Measurements from ENCODE around the gene MMP24.
"Not testable (repeated sequence)": the region's sequence is repeated elsewhere in the genome, so short reads cannot be mapped to it uniquely, and the experiment has no call there.

DNA sequence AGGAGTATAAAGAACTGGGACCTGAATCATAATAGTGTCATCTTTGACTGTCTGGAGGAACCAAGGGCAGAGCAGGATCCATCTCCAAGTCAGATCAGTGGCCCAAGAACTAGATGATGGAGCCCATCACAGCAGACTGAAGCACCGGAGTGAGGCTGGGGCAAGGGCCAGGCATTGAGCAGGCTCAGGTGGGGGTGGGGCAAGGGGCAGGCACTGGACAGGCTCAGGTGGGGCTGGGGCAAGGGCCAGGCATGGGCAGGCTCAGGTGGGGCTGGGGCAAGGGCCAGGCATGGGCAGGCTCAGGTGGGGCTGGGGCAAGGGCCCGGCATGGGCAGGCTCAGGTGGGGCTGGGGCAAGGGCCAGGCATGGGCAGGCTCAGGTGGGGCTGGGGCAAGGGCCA lies 26.1 kb downstream of the MMP24 start:
- TF ChIP-seq, protein P1, sequence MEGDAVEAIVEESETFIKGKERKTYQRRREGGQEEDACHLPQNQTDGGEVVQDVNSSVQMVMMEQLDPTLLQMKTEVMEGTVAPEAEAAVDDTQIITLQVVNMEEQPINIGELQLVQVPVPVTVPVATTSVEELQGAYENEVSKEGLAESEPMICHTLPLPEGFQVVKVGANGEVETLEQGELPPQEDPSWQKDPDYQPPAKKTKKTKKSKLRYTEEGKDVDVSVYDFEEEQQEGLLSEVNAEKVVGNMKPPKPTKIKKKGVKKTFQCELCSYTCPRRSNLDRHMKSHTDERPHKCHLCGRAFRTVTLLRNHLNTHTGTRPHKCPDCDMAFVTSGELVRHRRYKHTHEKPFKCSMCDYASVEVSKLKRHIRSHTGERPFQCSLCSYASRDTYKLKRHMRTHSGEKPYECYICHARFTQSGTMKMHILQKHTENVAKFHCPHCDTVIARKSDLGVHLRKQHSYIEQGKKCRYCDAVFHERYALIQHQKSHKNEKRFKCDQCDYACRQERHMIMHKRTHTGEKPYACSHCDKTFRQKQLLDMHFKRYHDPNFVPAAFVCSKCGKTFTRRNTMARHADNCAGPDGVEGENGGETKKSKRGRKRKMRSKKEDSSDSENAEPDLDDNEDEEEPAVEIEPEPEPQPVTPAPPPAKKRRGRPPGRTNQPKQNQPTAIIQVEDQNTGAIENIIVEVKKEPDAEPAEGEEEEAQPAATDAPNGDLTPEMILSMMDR (IDR thresholded peaks at IDR 0.05), result not testable (repeated sequence)
- not testable (repeated sequence) for TF ChIP-seq POLR2AphosphoS5 (IDR thresholded peaks at IDR 0.05; ENCODE audit: low read depth, low read length); TCF7L2 (IDR thresholded peaks at IDR 0.05; ENCODE audit: low read depth, low read length); REST (IDR thresholded peaks at IDR 0.05; ENCODE audit: insufficient read depth in 1 of 2, low read depth in 2 of 2, low read length in 1 of 2); SIN3A (IDR thresholded peaks at IDR 0.05; ENCODE audit: borderline replicate concordance, insufficient read depth, low read depth, low read length)

Data from Panc1 (cell line).